Fibroblast of the aortic adventitia (primary cell): ENCODE data around the gene FHOD1. TPM values are rescaled to one million over a fixed set of nuclear protein-coding genes. Genes with fewer than 3 reads are reported as not detected.

Source experiments
- DNase-seq: peaks from one replicate; pipeline ENCODE4 v3.0.0-alpha.2; 2010; ENCODE audit warnings: low read depth
- H3K4me3 ChIP-seq: 2 replicates; pipeline ENCODE4 v1.5.1; 2011; ENCODE audit warnings: low read depth, mild to moderate bottlenecking, control low read depth, low read length, moderate library complexity
- total RNA-seq: library from RNA; depleted of rRNA; stranded (reverse); fragments of >200 nt; gene quantifications from 2 replicates; pipeline ENCODE4 v1.2.3, GENCODE V29; 2012; ENCODE audit warnings: low replicate concordance
- TF ChIP-seq, protein P1 (sequence below): IDR thresholded peaks from 2 replicates; pipeline ENCODE4 v1.5.1; 2011; ENCODE audit warnings: mild to moderate bottlenecking, low read length, control low read depth, inconsistent platforms; ENCODE audit not compliant: insufficient read depth

Gene FHOD1
- total RNA-seq, 1 donor = 14.1 TPM

- peak; percentile 93 for DNase-seq
- TF ChIP-seq, protein P1, sequence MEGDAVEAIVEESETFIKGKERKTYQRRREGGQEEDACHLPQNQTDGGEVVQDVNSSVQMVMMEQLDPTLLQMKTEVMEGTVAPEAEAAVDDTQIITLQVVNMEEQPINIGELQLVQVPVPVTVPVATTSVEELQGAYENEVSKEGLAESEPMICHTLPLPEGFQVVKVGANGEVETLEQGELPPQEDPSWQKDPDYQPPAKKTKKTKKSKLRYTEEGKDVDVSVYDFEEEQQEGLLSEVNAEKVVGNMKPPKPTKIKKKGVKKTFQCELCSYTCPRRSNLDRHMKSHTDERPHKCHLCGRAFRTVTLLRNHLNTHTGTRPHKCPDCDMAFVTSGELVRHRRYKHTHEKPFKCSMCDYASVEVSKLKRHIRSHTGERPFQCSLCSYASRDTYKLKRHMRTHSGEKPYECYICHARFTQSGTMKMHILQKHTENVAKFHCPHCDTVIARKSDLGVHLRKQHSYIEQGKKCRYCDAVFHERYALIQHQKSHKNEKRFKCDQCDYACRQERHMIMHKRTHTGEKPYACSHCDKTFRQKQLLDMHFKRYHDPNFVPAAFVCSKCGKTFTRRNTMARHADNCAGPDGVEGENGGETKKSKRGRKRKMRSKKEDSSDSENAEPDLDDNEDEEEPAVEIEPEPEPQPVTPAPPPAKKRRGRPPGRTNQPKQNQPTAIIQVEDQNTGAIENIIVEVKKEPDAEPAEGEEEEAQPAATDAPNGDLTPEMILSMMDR = peak; percentile 89
- H3K4me3 ChIP-seq = peak overlapping the region; percentile 39
Observed at GRCh38 chr16:67184995-67185650, 62.2 kb downstream of the FHOD1 start.

- DNase-seq = no peak
- peak overlapping the region; percentile 76 for H3K4me3 ChIP-seq
- TF ChIP-seq, protein P1 = no peak
Observed at GRCh38 chr16:67184453-67184994, 62.8 kb downstream of the FHOD1 start.

- peak; percentile 98 for DNase-seq
- TF ChIP-seq, protein P1 = no peak
- H3K4me3 ChIP-seq = peak within 1 kb of the TSS; percentile 76
Observed at GRCh38 chr16:67183627-67184452, 63.4 kb downstream of the FHOD1 start, which contains the start of gene MATCAP1. MATCAP1 (minus strand) TSS chr16:67183963; CDS start chr16:67180610, 3,353 bp downstream.

DNA sequence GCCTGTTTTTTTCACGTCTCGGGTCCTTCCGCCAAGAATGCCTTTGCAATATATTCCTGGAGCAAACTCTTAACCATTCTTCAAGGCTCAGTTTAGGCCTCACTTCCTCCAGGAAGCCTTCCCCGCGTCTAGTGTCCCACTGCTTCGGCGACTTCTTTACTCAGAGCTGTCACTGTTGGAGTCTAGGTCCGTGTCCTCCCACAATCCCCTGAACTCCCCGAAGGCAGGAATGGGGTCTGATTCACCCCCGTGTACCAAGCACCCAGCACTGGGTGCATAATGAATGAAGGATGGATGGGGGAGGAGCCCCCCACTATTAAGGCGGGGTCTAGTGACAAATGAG lies 64.0 kb downstream of the FHOD1 start:
- TF ChIP-seq, protein P1 = no peak

GRCh38 chr16:67182288-67182687 lies 65.0 kb downstream of the FHOD1 start:
- TF ChIP-seq, protein P1 = no peak
- no peak for DNase-seq
- peak overlapping the region; percentile 76 for H3K4me3 ChIP-seq

More for the DNA sequence above, 64.0 kb downstream of the FHOD1 start:
- no peak for DNase-seq
- peak overlapping the region; percentile 76 for H3K4me3 ChIP-seq

DNA sequence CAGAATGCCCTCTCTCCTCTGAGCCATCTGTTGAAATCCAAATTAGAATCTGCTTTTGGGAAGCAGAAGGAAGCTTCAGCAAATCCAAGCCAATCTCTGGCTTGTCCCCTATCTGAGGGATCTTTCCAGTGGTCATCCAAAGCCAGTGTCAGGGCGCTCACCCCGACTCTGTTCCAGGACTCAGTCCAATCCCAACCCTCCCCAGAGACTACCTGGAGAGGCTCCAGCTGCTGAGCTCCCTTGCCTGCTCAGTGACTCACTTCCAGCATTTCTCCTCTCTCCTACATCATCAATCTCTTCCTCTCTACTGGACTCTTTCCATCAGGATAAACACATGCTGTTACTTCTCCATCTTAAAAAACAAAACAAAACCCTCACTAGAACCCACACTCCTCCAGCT lies 65.9 kb downstream of the FHOD1 start:
- H3K4me3 ChIP-seq = peak overlapping the region; percentile 15
- DNase-seq = peak; percentile 93

More for the DNA sequence above, 65.9 kb downstream of the FHOD1 start:
- TF ChIP-seq, protein P1 = no peak
